Fibroblast of the conjunctiva (primary cell): ENCODE results near the gene RSBN1.

Experiments
- DNase-seq: peaks from one replicate; pipeline ENCODE4 v3.0.0-alpha.2; 2010; ENCODE audit warnings: low read depth

Gene RSBN1

GRCh38 chr1:113812661-113813135 lies 422 bp upstream of the RSBN1 start:
- DNase-seq = no peak

- DNase-seq = no peak
Measured at GRCh38 chr1:113811156-113811887, 954 bp downstream of the RSBN1 start.

GRCh38 chr1:113809670-113810602 lies 2.3 kb downstream of the RSBN1 start:
- no peak for DNase-seq

- no peak for DNase-seq
Measured at GRCh38 chr1:113808450-113809195, 3.7 kb downstream of the RSBN1 start.

- no peak for DNase-seq
Measured at GRCh38 chr1:113805639-113806038, 6.6 kb downstream of the RSBN1 start.

- no peak for DNase-seq
Measured at GRCh38 chr1:113805256-113805531, 7.1 kb downstream of the RSBN1 start.

- DNase-seq = no peak
Measured at GRCh38 chr1:113804421-113805255, 7.6 kb downstream of the RSBN1 start.

- no peak for DNase-seq
Measured at GRCh38 chr1:113802367-113803007, 9.8 kb downstream of the RSBN1 start.

GRCh38 chr1:113800487-113800886 lies 11.8 kb downstream of the RSBN1 start:
- no peak for DNase-seq

- DNase-seq = no peak
Measured at GRCh38 chr1:113797472-113797871, 14.8 kb downstream of the RSBN1 start.

- no peak for DNase-seq
Measured at GRCh38 chr1:113793878-113794834, 18.1 kb downstream of the RSBN1 start.

GRCh38 chr1:113792986-113793385 lies 19.3 kb downstream of the RSBN1 start:
- DNase-seq = no peak

- DNase-seq = no peak
Measured at GRCh38 chr1:113792471-113792870, 19.8 kb downstream of the RSBN1 start.

GRCh38 chr1:113788802-113789201 lies 23.5 kb downstream of the RSBN1 start:
- no peak for DNase-seq

- no peak for DNase-seq
Measured at GRCh38 chr1:113787663-113788062, 24.6 kb downstream of the RSBN1 start.

GRCh38 chr1:113786069-113786468 lies 26.2 kb downstream of the RSBN1 start:
- no peak for DNase-seq

- no peak for DNase-seq
Measured at GRCh38 chr1:113784104-113784779, 28.0 kb downstream of the RSBN1 start.

- DNase-seq = no peak
Measured at GRCh38 chr1:113783254-113784103, 28.8 kb downstream of the RSBN1 start.
